ENCODE results near the gene CRABP1. TPM values are rescaled to one million over a fixed set of nuclear protein-coding genes. Genes with fewer than 3 reads are reported as not detected.

CRABP1 gene
- polyA plus RNA-seq, 2 donors = 0.11 TPM; not detected in 1

- Histone ChIP-seq H3K4me3 (ENCODE audit: low read depth in 1 of 2, low read length in 2 of 2) (no peak overlapping the region), H3K27me3 (ENCODE audit: control insufficient read depth in 1 of 2, insufficient read depth in 2 of 2, low read length in 2 of 2) (no peaks in the 10 kb centered on the region), H3K27ac (ENCODE audit: low read depth in 2 of 2, low read length in 1 of 2) (no peak overlapping the region), H3K9me3 (ENCODE audit: control insufficient read depth in 2 of 2, insufficient read depth in 1 of 2, low read depth in 1 of 2, low read length in 1 of 2) (no peaks in the 10 kb centered on the region), H3K4me1 (ENCODE audit: control insufficient read depth in 2 of 2, insufficient read depth in 2 of 2, low read length in 1 of 2) (no peaks in the 10 kb centered on the region), H3K36me3 (ENCODE audit: control insufficient read depth in 2 of 2, insufficient read depth in 2 of 2, low read length in 1 of 2) (no peaks in the 10 kb centered on the region)
- WGBS, 2 donors = 83 to 84% methylated on average over 9 of the region's 9 CpGs
Observed at GRCh38 chr15:78304216-78305066, 35.7 kb upstream of the CRABP1 start.

- Histone ChIP-seq H3K36me3 (ENCODE audit: control insufficient read depth in 2 of 2, insufficient read depth in 2 of 2, low read length in 1 of 2) (no peaks in the 10 kb centered on the region), H3K27ac (ENCODE audit: low read depth in 2 of 2, low read length in 1 of 2) (no peak overlapping the region), H3K27me3 (ENCODE audit: control insufficient read depth in 1 of 2, insufficient read depth in 2 of 2, low read length in 2 of 2) (no peaks in the 10 kb centered on the region), H3K9me3 (ENCODE audit: control insufficient read depth in 2 of 2, insufficient read depth in 1 of 2, low read depth in 1 of 2, low read length in 1 of 2) (no peaks in the 10 kb centered on the region), H3K4me3 (ENCODE audit: low read depth in 1 of 2, low read length in 2 of 2) (no peak overlapping the region), H3K4me1 (ENCODE audit: control insufficient read depth in 2 of 2, insufficient read depth in 2 of 2, low read length in 1 of 2) (no peaks in the 10 kb centered on the region)
- WGBS, 2 donors = 66 to 76% methylated on average over 3 of the region's 3 CpGs
Observed at GRCh38 chr15:78306176-78306774, 33.9 kb upstream of the CRABP1 start.

- H3K4me3 ChIP-seq (ENCODE audit: low read depth in 1 of 2, low read length in 2 of 2) = no peak overlapping the region
- WGBS, 2 donors = 50 to 54% methylated on average over 6 of the region's 6 CpGs
- H3K27ac ChIP-seq (ENCODE audit: low read depth in 2 of 2, low read length in 1 of 2) = no peak overlapping the region
- no peaks in the 10 kb centered on the region for H3K36me3 ChIP-seq (ENCODE audit: control insufficient read depth in 2 of 2, insufficient read depth in 2 of 2, low read length in 1 of 2)
- H3K27me3 ChIP-seq (ENCODE audit: control insufficient read depth in 1 of 2, insufficient read depth in 2 of 2, low read length in 2 of 2) = no peaks in the 10 kb centered on the region
- H3K9me3 ChIP-seq (ENCODE audit: control insufficient read depth in 2 of 2, insufficient read depth in 1 of 2, low read depth in 1 of 2, low read length in 1 of 2) = no peaks in the 10 kb centered on the region
- no peaks in the 10 kb centered on the region for H3K4me1 ChIP-seq (ENCODE audit: control insufficient read depth in 2 of 2, insufficient read depth in 2 of 2, low read length in 1 of 2)
Observed at GRCh38 chr15:78307976-78308375, 32.2 kb upstream of the CRABP1 start.

GRCh38 chr15:78308422-78309032 lies 31.6 kb upstream of the CRABP1 start:
- Histone ChIP-seq H3K27ac (ENCODE audit: low read depth in 2 of 2, low read length in 1 of 2) (no peak overlapping the region), H3K4me1 (ENCODE audit: control insufficient read depth in 2 of 2, insufficient read depth in 2 of 2, low read length in 1 of 2) (no peaks in the 10 kb centered on the region), H3K36me3 (ENCODE audit: control insufficient read depth in 2 of 2, insufficient read depth in 2 of 2, low read length in 1 of 2) (no peaks in the 10 kb centered on the region), H3K27me3 (ENCODE audit: control insufficient read depth in 1 of 2, insufficient read depth in 2 of 2, low read length in 2 of 2) (no peaks in the 10 kb centered on the region), H3K4me3 (ENCODE audit: low read depth in 1 of 2, low read length in 2 of 2) (no peak overlapping the region), H3K9me3 (ENCODE audit: control insufficient read depth in 2 of 2, insufficient read depth in 1 of 2, low read depth in 1 of 2, low read length in 1 of 2) (no peaks in the 10 kb centered on the region)
- WGBS, 2 donors = 17 to 20% methylated on average over 9 of the region's 9 CpGs

- no peak overlapping the region for H3K4me3 ChIP-seq (ENCODE audit: low read depth in 1 of 2, low read length in 2 of 2)
- no peaks in the 10 kb centered on the region for H3K9me3 ChIP-seq (ENCODE audit: control insufficient read depth in 2 of 2, insufficient read depth in 1 of 2, low read depth in 1 of 2, low read length in 1 of 2)
- no peaks in the 10 kb centered on the region for H3K27me3 ChIP-seq (ENCODE audit: control insufficient read depth in 1 of 2, insufficient read depth in 2 of 2, low read length in 2 of 2)
- no peaks in the 10 kb centered on the region for H3K4me1 ChIP-seq (ENCODE audit: control insufficient read depth in 2 of 2, insufficient read depth in 2 of 2, low read length in 1 of 2)
- no peak overlapping the region for H3K27ac ChIP-seq (ENCODE audit: low read depth in 2 of 2, low read length in 1 of 2)
- 49 to 53% methylated on average over 3 of the region's 3 CpGs for WGBS, 2 donors
- H3K36me3 ChIP-seq (ENCODE audit: control insufficient read depth in 2 of 2, insufficient read depth in 2 of 2, low read length in 1 of 2) = no peaks in the 10 kb centered on the region
Observed at GRCh38 chr15:78311292-78311691, 28.9 kb upstream of the CRABP1 start.

GRCh38 chr15:78312536-78312935 lies 27.6 kb upstream of the CRABP1 start:
- Histone ChIP-seq H3K4me1 (ENCODE audit: control insufficient read depth in 2 of 2, insufficient read depth in 2 of 2, low read length in 1 of 2) (peaks cover 0 to 2% of the 10 kb centered on the region in 2 donors), H3K27me3 (ENCODE audit: control insufficient read depth in 1 of 2, insufficient read depth in 2 of 2, low read length in 2 of 2) (no peaks in the 10 kb centered on the region), H3K27ac (ENCODE audit: low read depth in 2 of 2, low read length in 1 of 2) (no peak overlapping the region), H3K36me3 (ENCODE audit: control insufficient read depth in 2 of 2, insufficient read depth in 2 of 2, low read length in 1 of 2) (no peaks in the 10 kb centered on the region), H3K9me3 (ENCODE audit: control insufficient read depth in 2 of 2, insufficient read depth in 1 of 2, low read depth in 1 of 2, low read length in 1 of 2) (no peaks in the 10 kb centered on the region), H3K4me3 (ENCODE audit: low read depth in 1 of 2, low read length in 2 of 2) (no peak overlapping the region)
- WGBS, 2 donors = 70 to 83% methylated on average over 4 of the region's 4 CpGs

- Histone ChIP-seq H3K9me3 (ENCODE audit: control insufficient read depth in 2 of 2, insufficient read depth in 1 of 2, low read depth in 1 of 2, low read length in 1 of 2) (no peaks in the 10 kb centered on the region), H3K4me1 (ENCODE audit: control insufficient read depth in 2 of 2, insufficient read depth in 2 of 2, low read length in 1 of 2) (peaks cover 0 to 2% of the 10 kb centered on the region in 2 donors), H3K27ac (ENCODE audit: low read depth in 2 of 2, low read length in 1 of 2) (no peak overlapping the region), H3K4me3 (ENCODE audit: low read depth in 1 of 2, low read length in 2 of 2) (no peak overlapping the region), H3K36me3 (ENCODE audit: control insufficient read depth in 2 of 2, insufficient read depth in 2 of 2, low read length in 1 of 2) (no peaks in the 10 kb centered on the region), H3K27me3 (ENCODE audit: control insufficient read depth in 1 of 2, insufficient read depth in 2 of 2, low read length in 2 of 2) (no peaks in the 10 kb centered on the region)
- 79 to 80% methylated on average over 5 of the region's 5 CpGs for WGBS, 2 donors
Observed at GRCh38 chr15:78312957-78313356, 27.2 kb upstream of the CRABP1 start.

GRCh38 chr15:78313383-78313782 lies 26.8 kb upstream of the CRABP1 start:
- no peak overlapping the region for H3K27ac ChIP-seq (ENCODE audit: low read depth in 2 of 2, low read length in 1 of 2)
- 73 to 79% methylated on average over 8 of the region's 8 CpGs for WGBS, 2 donors

GRCh38 chr15:78314181-78314581 lies 26.0 kb upstream of the CRABP1 start:
- Histone ChIP-seq H3K27ac (ENCODE audit: low read depth in 2 of 2, low read length in 1 of 2) (no peak overlapping the region), H3K36me3 (ENCODE audit: control insufficient read depth in 2 of 2, insufficient read depth in 2 of 2, low read length in 1 of 2) (no peaks in the 10 kb centered on the region), H3K27me3 (ENCODE audit: control insufficient read depth in 1 of 2, insufficient read depth in 2 of 2, low read length in 2 of 2) (no peaks in the 10 kb centered on the region), H3K4me3 (ENCODE audit: low read depth in 1 of 2, low read length in 2 of 2) (no peak overlapping the region), H3K4me1 (ENCODE audit: control insufficient read depth in 2 of 2, insufficient read depth in 2 of 2, low read length in 1 of 2) (peaks cover 0 to 2% of the 10 kb centered on the region in 2 donors), H3K9me3 (ENCODE audit: control insufficient read depth in 2 of 2, insufficient read depth in 1 of 2, low read depth in 1 of 2, low read length in 1 of 2) (no peaks in the 10 kb centered on the region)
- WGBS, 2 donors = 81 to 86% methylated on average over 7 of the region's 7 CpGs

More at GRCh38 chr15:78313383-78313782, 26.8 kb upstream of the CRABP1 start:
- H3K27me3 ChIP-seq (ENCODE audit: control insufficient read depth in 1 of 2, insufficient read depth in 2 of 2, low read length in 2 of 2) = no peaks in the 10 kb centered on the region
- H3K4me3 ChIP-seq (ENCODE audit: low read depth in 1 of 2, low read length in 2 of 2) = no peak overlapping the region
- no peaks in the 10 kb centered on the region for H3K9me3 ChIP-seq (ENCODE audit: control insufficient read depth in 2 of 2, insufficient read depth in 1 of 2, low read depth in 1 of 2, low read length in 1 of 2)
- no peaks in the 10 kb centered on the region for H3K36me3 ChIP-seq (ENCODE audit: control insufficient read depth in 2 of 2, insufficient read depth in 2 of 2, low read length in 1 of 2)
- H3K4me1 ChIP-seq (ENCODE audit: control insufficient read depth in 2 of 2, insufficient read depth in 2 of 2, low read length in 1 of 2) = peaks cover 0 to 2% of the 10 kb centered on the region in 2 donors
